WTC11 (cell line): ENCODE measurements around the gene BMX. TPM values are rescaled to one million over a fixed set of nuclear protein-coding genes. Genes with fewer than 3 reads are reported as not detected.

ENCODE experiments used
- ATAC-seq: fragments of 200-7000 bp; cut with Tn5 transposase; 2 replicates; pipeline ENCODE4 v1.10.0; 2021; ENCODE audit warnings: mild to moderate bottlenecking, moderate library complexity
- CTCF ChIA-PET: fragments of 300-600 bp; sonication (Branson Sonifier 250); formaldehyde crosslinking; loops from one replicate; lab custom pipeline; 2021; ENCODE audit warnings: antibody characterized with exemption; lab: Charles Lee
- POLR2A ChIA-PET: fragments of 350-600 bp; sonication (Branson Sonifier 250); formaldehyde crosslinking; loops from one replicate; lab custom pipeline; 2021; ENCODE audit warnings: antibody characterized with exemption; lab: Charles Lee
- DNase-seq: peaks from one replicate; pipeline ENCODE4 v3.0.0; 2021; ENCODE audit warnings: low spot score
- H3K27ac Mint-ChIP-seq: 2 replicates; pipeline ENCODE4 v1.8.0; 2021; ENCODE audit warnings: mixed read lengths
- H3K27me3 Mint-ChIP-seq: 2 replicates; pipeline ENCODE4 v1.8.0; 2021; ENCODE audit warnings: low read depth, mild to moderate bottlenecking, moderate library complexity, mixed read lengths
- H3K36me3 Mint-ChIP-seq: 2 replicates; pipeline ENCODE4 v1.8.0; 2021; ENCODE audit warnings: mixed read lengths
- H3K4me1 Mint-ChIP-seq: 2 replicates; pipeline ENCODE4 v1.8.0; 2022; ENCODE audit warnings: mixed read lengths
- H3K4me3 Mint-ChIP-seq: 2 replicates; pipeline ENCODE4 v1.8.0; 2021; ENCODE audit warnings: mild to moderate bottlenecking, moderate library complexity, mixed read lengths
- H3K9me3 Mint-ChIP-seq: 2 replicates; pipeline ENCODE4 v1.8.0; 2021; ENCODE audit warnings: mixed read lengths
- AR ChIP-seq: fragments of 250-450 bp; sonication (Bioruptor Pico); IDR thresholded peaks from 2 replicates; pipeline ENCODE4 v1.9.0; 2021; ENCODE audit warnings: mild to moderate bottlenecking
- ATF3 ChIP-seq: sonication (generic); formaldehyde crosslinking; conservative IDR thresholded peaks from 2 replicates; pipeline ENCODE4 v1.8.1; 2022; ENCODE audit warnings: mild to moderate bottlenecking, missing genetic modification reagents
- CDX4 ChIP-seq: fragments of 250-450 bp; sonication (Bioruptor Pico); IDR thresholded peaks from 2 replicates; pipeline ENCODE4 v1.9.0; 2021; ENCODE audit warnings: moderate library complexity, mild to moderate bottlenecking, inconsistent platforms, borderline replicate concordance
- CREB1 ChIP-seq: sonication (generic); formaldehyde crosslinking; IDR thresholded peaks from 2 replicates; pipeline ENCODE4 v1.8.0; 2023; ENCODE audit warnings: mild to moderate bottlenecking, missing genetic modification reagents
- ELF4 ChIP-seq: sonication (generic); formaldehyde crosslinking; IDR thresholded peaks from 2 replicates; pipeline ENCODE4 v1.8.1; 2022; ENCODE audit warnings: low read depth, mild to moderate bottlenecking, moderate library complexity, missing genetic modification reagents
- EMX1 ChIP-seq: fragments of 250-450 bp; sonication (Bioruptor Pico); IDR thresholded peaks from 2 replicates; pipeline ENCODE4 v1.8.0; 2021; ENCODE audit warnings: mild to moderate bottlenecking
- ETV6 ChIP-seq: sonication (generic); formaldehyde crosslinking; IDR thresholded peaks from 2 replicates; pipeline ENCODE4 v1.8.1; 2022; ENCODE audit warnings: mild to moderate bottlenecking, missing genetic modification reagents
- FOXK1 ChIP-seq: sonication (generic); formaldehyde crosslinking; IDR thresholded peaks from 2 replicates; pipeline ENCODE4 v1.8.0; 2022; ENCODE audit warnings: mild to moderate bottlenecking, moderate library complexity, missing genetic modification reagents
- GRHL2 ChIP-seq: fragments of 250-450 bp; sonication (Bioruptor Pico); IDR thresholded peaks from 2 replicates; pipeline ENCODE4 v1.8.0; 2022; ENCODE audit warnings: mild to moderate bottlenecking, moderate library complexity; ENCODE audit not compliant: insufficient replicate concordance, severe bottlenecking
- HMGXB4 ChIP-seq: sonication (generic); formaldehyde crosslinking; IDR thresholded peaks from 2 replicates; pipeline ENCODE4 v1.8.1; 2023; ENCODE audit warnings: mild to moderate bottlenecking, moderate library complexity, missing genetic modification reagents
- KAT7 ChIP-seq: sonication (generic); formaldehyde crosslinking; IDR thresholded peaks from 2 replicates; pipeline ENCODE4 v1.8.1; 2023; ENCODE audit warnings: missing genetic modification reagents, mild to moderate bottlenecking, borderline replicate concordance
- MXD4 ChIP-seq: fragments of 250-450 bp; sonication (Bioruptor Pico); IDR thresholded peaks from 2 replicates; pipeline ENCODE4 v1.8.0; 2021; ENCODE audit warnings: mild to moderate bottlenecking, moderate library complexity, borderline replicate concordance
- NFE2L1 ChIP-seq: sonication (generic); formaldehyde crosslinking; IDR thresholded peaks from 2 replicates; pipeline ENCODE4 v1.8.1; 2023; ENCODE audit warnings: missing genetic modification reagents
- NFYB ChIP-seq: sonication (generic); formaldehyde crosslinking; conservative IDR thresholded peaks from 2 replicates; pipeline ENCODE4 v1.8.0; 2022; ENCODE audit warnings: low read depth, missing genetic modification reagents
- OVOL2 ChIP-seq: fragments of 250-450 bp; sonication (Bioruptor Pico); IDR thresholded peaks from 2 replicates; pipeline ENCODE4 v1.9.0; 2021; ENCODE audit warnings: mild to moderate bottlenecking, borderline replicate concordance
- PRDM15 ChIP-seq: sonication (generic); formaldehyde crosslinking; IDR thresholded peaks from 2 replicates; pipeline ENCODE4 v1.8.0; 2022; ENCODE audit warnings: missing genetic modification reagents
- TCF7 ChIP-seq: sonication (generic); formaldehyde crosslinking; IDR thresholded peaks from 2 replicates; pipeline ENCODE4 v1.8.0; 2022; ENCODE audit warnings: mild to moderate bottlenecking, low read depth, missing genetic modification reagents, moderate library complexity
- TEAD4 ChIP-seq: sonication (generic); formaldehyde crosslinking; IDR thresholded peaks from 2 replicates; pipeline ENCODE4 v1.8.0; 2022; ENCODE audit warnings: mild to moderate bottlenecking, missing genetic modification reagents
- USF2 ChIP-seq: sonication (generic); formaldehyde crosslinking; IDR thresholded peaks from 2 replicates; pipeline ENCODE4 v1.8.1; 2023; ENCODE audit warnings: mild to moderate bottlenecking, missing genetic modification reagents, moderate library complexity
- ZNF263 ChIP-seq: sonication (generic); formaldehyde crosslinking; IDR thresholded peaks from 2 replicates; pipeline ENCODE4 v1.8.1; 2022; ENCODE audit warnings: low read depth, mild to moderate bottlenecking, moderate library complexity, missing genetic modification reagents
- ZNF425 ChIP-seq: fragments of 250-450 bp; sonication (Bioruptor Pico); conservative IDR thresholded peaks from 2 replicates; pipeline ENCODE4 v1.9.0; 2021; ENCODE audit warnings: mild to moderate bottlenecking
- total RNA-seq: library from RNA; stranded (reverse); gene quantifications from 3 replicates; pipeline ENCODE4 v1.2.3, GENCODE V29; 2021

The BMX gene
- total RNA-seq, 1 experiment from 2014 or later, result not detected

- DNase-seq (no peak), ATAC-seq (no peak)
- H3K36me3 Mint-ChIP-seq, result peaks cover 3% of the 10 kb centered on the region; the same call in 1 of the 2 replicates
- H3K4me3 Mint-ChIP-seq, result no peak overlapping the region
- H3K4me1 Mint-ChIP-seq, result peaks cover 16% of the 10 kb centered on the region
- H3K27me3 Mint-ChIP-seq, result no peaks in the 10 kb centered on the region
- ChIA-PET POLR2A (no interaction called here), CTCF (no interaction called here)
- no peak overlapping the region; the same call in 1 of the 2 replicates for H3K27ac Mint-ChIP-seq
- H3K9me3 Mint-ChIP-seq, result no peaks in the 10 kb centered on the region
- TF ChIP-seq ZNF263 (no peak), OVOL2 (CRISPR knock-in tag) (no peak), ATF3 (CRISPR knock-in tag) (no peak), MXD4 (CRISPR knock-in tag) (no peak), AR (CRISPR knock-in tag) (no peak), CDX4 (CRISPR knock-in tag) (no peak), EMX1 (CRISPR knock-in tag) (no peak), CREB1 (CRISPR knock-in tag) (no peak), TEAD4 (CRISPR knock-in tag) (no peak)
- TF ChIP-seq, all 79 proteins: peak for 0
Measured at GRCh38 chrX:15474028-15474427, 26.6 kb upstream of the BMX start.

- POLR2A ChIA-PET, result interaction anchor here (0.9 kb wide), 1 partner anchor 18 kb away, joined by 3 read pairs; the partner anchor contains the start of gene PIR
- CTCF ChIA-PET, result no interaction called here
- peaks cover 16% of the 10 kb centered on the region for H3K4me1 Mint-ChIP-seq
- DNase-seq, result no peak
- H3K36me3 Mint-ChIP-seq, result peaks cover 4% of the 10 kb centered on the region
- no peak for TF ChIP-seq FOXK1 (CRISPR knock-in tag)
- TF ChIP-seq ZNF425 (CRISPR knock-in tag), result no peak
- no peak for TF ChIP-seq NFE2L1 (CRISPR knock-in tag)
- TF ChIP-seq PRDM15, result no peak
- TF ChIP-seq HMGXB4, result no peak
- no peak for TF ChIP-seq KAT7
- TF ChIP-seq USF2 (CRISPR knock-in tag), result no peak
- no peak for TF ChIP-seq GRHL2 (CRISPR knock-in tag)
- TF ChIP-seq OVOL2 (CRISPR knock-in tag), result no peak
- TF ChIP-seq ETV6 (CRISPR knock-in tag), result no peak
- TF ChIP-seq NFYB, result no peak
- TF ChIP-seq ELF4 (CRISPR knock-in tag), result no peak
- no peak for TF ChIP-seq TCF7 (CRISPR knock-in tag)
- no peak for ATAC-seq
- peak overlapping the region; percentile 32 for H3K27ac Mint-ChIP-seq
- no peak overlapping the region for H3K4me3 Mint-ChIP-seq
- H3K27me3 Mint-ChIP-seq, result no peaks in the 10 kb centered on the region
- peaks cover under 1% of the 10 kb centered on the region for H3K9me3 Mint-ChIP-seq
Measured at GRCh38 chrX:15475021-15475420, 25.6 kb upstream of the BMX start.
